HG02759 (cell line): ENCODE results near the gene PSME1.

Experiments
- ATAC-seq: cut with Tn5 transposase; IDR thresholded peaks from one replicate; pipeline ENCODE4 v1.9.1; 2021; ENCODE audit warnings: mild to moderate bottlenecking, moderate library complexity; ENCODE audit not compliant: unreplicated experiment

Gene PSME1

DNA sequence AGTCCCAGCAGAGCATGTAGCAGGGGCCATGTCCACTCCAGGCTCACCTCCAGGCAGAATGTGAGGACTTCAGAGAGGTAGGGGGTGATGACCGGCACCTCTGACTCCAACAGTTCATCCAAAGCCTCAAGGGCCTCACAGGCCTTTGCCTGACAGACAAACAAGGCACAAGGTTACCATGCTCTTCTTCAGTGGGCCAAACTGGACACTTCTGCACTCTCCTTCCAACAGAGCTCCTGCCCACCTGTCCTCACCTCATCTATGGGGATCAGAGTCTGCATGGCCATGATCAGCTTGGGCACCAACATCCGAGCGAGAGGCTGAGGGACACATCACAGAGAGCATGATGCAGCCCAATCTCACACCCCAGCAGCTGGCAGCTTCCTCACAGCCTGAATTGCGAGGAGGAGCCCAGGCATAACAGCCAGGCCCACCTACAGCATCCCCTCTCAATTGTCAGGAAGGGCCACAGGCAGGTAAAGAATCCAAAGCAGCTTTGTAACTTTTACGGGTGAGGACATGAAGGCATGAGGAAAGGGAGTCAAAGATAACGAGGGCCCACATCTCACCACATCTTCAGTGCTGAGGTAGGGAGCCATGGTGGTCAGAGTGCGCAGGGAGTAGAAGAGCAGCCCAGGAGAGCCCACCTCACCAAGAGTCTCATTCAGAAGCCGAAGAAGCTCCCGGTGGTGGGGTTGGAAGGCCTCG lies 51.0 kb downstream of the PSME1 start:
- ATAC-seq: no peak

GRCh38 chr14:24187539-24187915 lies 51.5 kb downstream of the PSME1 start:
- no peak for ATAC-seq
